Stomach (tissue), 4 donors: ENCODE results near the gene NCKAP1.

Experiments used
- CTCF ChIP-seq, 7 experiments: fragments of 450-650 bp in 4 of 7; fragments of 200-600 bp in 3 of 7; sonication (generic) in 3 of 7; IDR thresholded peaks; one replicate each; pipeline ENCODE4 v1.5.1; 2016 to 2019; ENCODE audit warnings: antibody characterized with exemption in 7 of 7, control low read depth in 2 of 7, mild to moderate bottlenecking in 1 of 7
- EP300 ChIP-seq: sonication (generic); formaldehyde crosslinking; IDR thresholded peaks from one replicate; pipeline ENCODE4 v1.6.1; 2017; ENCODE audit warnings: antibody characterized with exemption
- POLR2A ChIP-seq, 4 donors: fragments of 450-650 bp; IDR thresholded peaks; one replicate each; pipeline ENCODE4 v1.6.1; 2016; ENCODE audit warnings: antibody characterized with exemption in 4 of 4, control low read depth in 2 of 4, mild to moderate bottlenecking in 1 of 4, moderate library complexity in 1 of 4
- POLR2AphosphoS5 ChIP-seq, 3 donors: sonication (generic); formaldehyde crosslinking; IDR thresholded peaks; one replicate each; pipeline ENCODE4 v1.6.1; 2016; ENCODE audit warnings: antibody characterized with exemption in 3 of 3

GRCh38 chr2:182920089-182920488, 118.2 kb downstream of the NCKAP1 start:
- TF ChIP-seq CTCF (IDR thresholded peaks at IDR 0.05) = no peak
- TF ChIP-seq POLR2A (IDR thresholded peaks at IDR 0.05) = no peak
- no peak for TF ChIP-seq POLR2AphosphoS5 (IDR thresholded peaks at IDR 0.05)
- TF ChIP-seq EP300 = no peak
